ENCODE measurements around the gene ZMYM1.

- TF ChIP-seq CTCF (IDR thresholded peaks at IDR 0.05): no peak
- TF ChIP-seq POLR2A (IDR thresholded peaks at IDR 0.05): no peak
- no peak for TF ChIP-seq POLR2AphosphoS5 (IDR thresholded peaks at IDR 0.05)
- TF ChIP-seq EP300 (IDR thresholded peaks at IDR 0.05; ENCODE audit: low read depth): no peak
These were observed 16.5 kb upstream of the ZMYM1 start for GRCh38 chr1:35062518-35063196.

All from transverse colon (tissue), 4 donors.